Mammary epithelial cell (primary cell): ENCODE results near the gene HDAC9.

ENCODE experiments used
- EZH2 ChIP-seq: IDR thresholded peaks from 2 replicates; pipeline ENCODE4 v1.6.1; 2012; ENCODE audit warnings: low read length, inconsistent platforms, borderline replicate concordance
- TF ChIP-seq, protein P1 (sequence below), 2 donors: IDR thresholded peaks in 1 of 2; conservative IDR thresholded peaks in 1 of 2; 2 replicates each; pipeline ENCODE4 v1.5.1; 2011 to 2012; ENCODE audit warnings: inconsistent platforms in 2 of 2, low read length in 2 of 2, mild to moderate bottlenecking in 2 of 2, control low read depth in 1 of 2, low read depth in 1 of 2; ENCODE audit not compliant: insufficient read depth in 1 of 2; ENCODE audit errors: extremely low read depth in 1 of 2

DNA sequence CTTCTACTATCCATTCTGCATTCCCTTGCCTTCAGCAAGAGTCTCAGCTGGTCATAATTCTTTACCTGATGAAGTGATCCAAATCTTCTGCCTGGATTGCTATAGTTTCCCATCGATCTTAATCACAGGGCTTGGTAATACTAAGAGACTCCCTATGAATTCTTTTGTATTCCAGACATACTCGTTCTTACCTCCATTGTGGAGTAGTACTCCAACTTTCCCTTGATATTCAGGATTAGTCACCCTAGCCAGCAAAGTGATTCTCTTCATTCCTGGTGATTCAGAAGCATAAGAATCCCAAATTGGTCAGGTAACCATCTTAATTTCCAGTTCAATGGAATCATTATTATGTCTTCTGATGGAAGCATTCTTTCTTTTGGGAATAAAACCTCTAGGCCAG lies 525.2 kb downstream of the HDAC9 start:
- no peak for TF ChIP-seq EZH2
- TF ChIP-seq, protein P1, sequence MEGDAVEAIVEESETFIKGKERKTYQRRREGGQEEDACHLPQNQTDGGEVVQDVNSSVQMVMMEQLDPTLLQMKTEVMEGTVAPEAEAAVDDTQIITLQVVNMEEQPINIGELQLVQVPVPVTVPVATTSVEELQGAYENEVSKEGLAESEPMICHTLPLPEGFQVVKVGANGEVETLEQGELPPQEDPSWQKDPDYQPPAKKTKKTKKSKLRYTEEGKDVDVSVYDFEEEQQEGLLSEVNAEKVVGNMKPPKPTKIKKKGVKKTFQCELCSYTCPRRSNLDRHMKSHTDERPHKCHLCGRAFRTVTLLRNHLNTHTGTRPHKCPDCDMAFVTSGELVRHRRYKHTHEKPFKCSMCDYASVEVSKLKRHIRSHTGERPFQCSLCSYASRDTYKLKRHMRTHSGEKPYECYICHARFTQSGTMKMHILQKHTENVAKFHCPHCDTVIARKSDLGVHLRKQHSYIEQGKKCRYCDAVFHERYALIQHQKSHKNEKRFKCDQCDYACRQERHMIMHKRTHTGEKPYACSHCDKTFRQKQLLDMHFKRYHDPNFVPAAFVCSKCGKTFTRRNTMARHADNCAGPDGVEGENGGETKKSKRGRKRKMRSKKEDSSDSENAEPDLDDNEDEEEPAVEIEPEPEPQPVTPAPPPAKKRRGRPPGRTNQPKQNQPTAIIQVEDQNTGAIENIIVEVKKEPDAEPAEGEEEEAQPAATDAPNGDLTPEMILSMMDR (conservative IDR thresholded peaks at IDR 0.05 in 1 of 2, IDR thresholded peaks at IDR 0.05 in 1 of 2; ENCODE audit: extremely low read depth in 1 of 2, insufficient read depth in 1 of 2, low read depth in 1 of 2, low read length in 2 of 2), result no peak
